IMR-90 (cell line): Measurements from ENCODE around the gene TEDC1. TPM values are rescaled to one million over a fixed set of nuclear protein-coding genes. Genes with fewer than 3 reads are reported as not detected.
A peak's percentile ranks its signal among the peaks of the same experiment; 100 is the strongest.

Experiments used
- ATAC-seq: fragments of 200-7000 bp; cut with Tn5 transposase; 2 replicates; pipeline ENCODE4 v1.9.1; 2020; ENCODE audit warnings: low read depth, mild to moderate bottlenecking, moderate library complexity
- BruUV-seq: library from RNA; stranded (reverse); fragments of 400-500 nt; replicated peaks from 2 replicates; lab custom pipeline; 2021; lab: Mats Ljungman, UMichigan
- CTCF ChIA-PET: fragments of 300-600 bp; formaldehyde crosslinking; extraction: SDS; loops from one replicate; lab custom pipeline; 2021; ENCODE audit warnings: antibody characterized with exemption; lab: Yijun Ruan, JAX
- POLR2A ChIA-PET: fragments of 300-600 bp; sonication (Branson Sonifier 250); formaldehyde crosslinking; loops from one replicate; lab custom pipeline; 2022; ENCODE audit warnings: antibody characterized with exemption; ENCODE audit not compliant: unreplicated experiment; lab: Charles Lee
- DNase-seq: peaks from one replicate; pipeline ENCODE4 v3.0.0; 2013
- H2AFZ ChIP-seq: replicated peaks from 2 replicates; pipeline ENCODE3; 2013; ENCODE audit warnings: low read length, mild to moderate bottlenecking; ENCODE audit not compliant: poor library complexity
- H2AK5ac ChIP-seq: 2 replicates; pipeline ENCODE4 v1.6.1; 2013; ENCODE audit warnings: low read depth, low read length, inconsistent platforms
- H2AK9ac ChIP-seq: replicated peaks from 2 replicates; pipeline ENCODE3; 2013; ENCODE audit warnings: mild to moderate bottlenecking, low read depth, low read length, moderate library complexity; ENCODE audit not compliant: poor library complexity
- H2BK120ac ChIP-seq: 2 replicates; pipeline ENCODE4 v1.6.1; 2013; ENCODE audit warnings: low read depth, low read length, inconsistent platforms
- H2BK15ac ChIP-seq: 3 replicates; pipeline ENCODE4 v1.6.1; 2013; ENCODE audit warnings: low read depth, low read length, inconsistent platforms
- H2BK20ac ChIP-seq: 2 replicates; pipeline ENCODE4 v1.6.1; 2013; ENCODE audit warnings: low read depth, mild to moderate bottlenecking, inconsistent platforms, low read length, moderate library complexity
- H2BK5ac ChIP-seq: 2 replicates; pipeline ENCODE4 v1.6.1; 2013; ENCODE audit warnings: mild to moderate bottlenecking, low read depth, low read length, inconsistent platforms; ENCODE audit not compliant: poor library complexity, severe bottlenecking
- H3K14ac ChIP-seq: replicated peaks from 2 replicates; pipeline ENCODE4 v1.6.1; 2013; ENCODE audit warnings: low read depth, low read length, inconsistent platforms
- H3K18ac ChIP-seq: 2 replicates; pipeline ENCODE4 v1.6.1; 2013; ENCODE audit warnings: low read depth, low read length, control low read depth
- H3K23ac ChIP-seq: 2 replicates; pipeline ENCODE4 v1.6.1; 2013; ENCODE audit warnings: low read depth, low read length, inconsistent platforms
- H3K27ac ChIP-seq: 2 replicates; pipeline ENCODE4 v1.5.1; 2013; ENCODE audit warnings: mild to moderate bottlenecking, control low read depth, low read length; ENCODE audit not compliant: insufficient read depth
- H3K27me3 ChIP-seq: 2 replicates; pipeline ENCODE4 v1.6.1; 2013; ENCODE audit warnings: low read length; ENCODE audit not compliant: control insufficient read depth, insufficient read depth
- H3K36me3 ChIP-seq: 2 replicates; pipeline ENCODE4 v1.6.1; 2013; ENCODE audit warnings: low read length, mixed read lengths; ENCODE audit not compliant: control insufficient read depth, insufficient read depth
- H3K4ac ChIP-seq: 2 replicates; pipeline ENCODE4 v1.6.1; 2013; ENCODE audit warnings: low read depth, low read length, inconsistent platforms
- H3K4me1 ChIP-seq: 2 replicates; pipeline ENCODE4 v1.6.1; 2013; ENCODE audit warnings: low read length, mixed read lengths; ENCODE audit not compliant: control insufficient read depth, insufficient read depth
- H3K4me2 ChIP-seq: 2 replicates; pipeline ENCODE4 v1.6.1; 2013; ENCODE audit warnings: low read depth, mild to moderate bottlenecking, control low read depth, low read length, moderate library complexity
- H3K4me3 ChIP-seq: 2 replicates; pipeline ENCODE4 v1.5.1; 2013; ENCODE audit warnings: low read depth, mild to moderate bottlenecking, control low read depth, low read length, moderate library complexity; ENCODE audit not compliant: insufficient read depth
- H3K56ac ChIP-seq: 2 replicates; pipeline ENCODE4 v1.6.1; 2013; ENCODE audit warnings: low read length, inconsistent platforms; ENCODE audit not compliant: insufficient read depth; ENCODE audit errors: extremely low read depth
- H3K79me1 ChIP-seq, 2 experiments: 2 replicates each; pipeline ENCODE4 v1.6.1; 2013; ENCODE audit warnings: low read length in 2 of 2, inconsistent platforms in 1 of 2, low read depth in 1 of 2
- H3K9ac ChIP-seq: 2 replicates; pipeline ENCODE4 v1.6.1; 2013; ENCODE audit warnings: low read depth, low read length, control low read depth
- H3K9me1 ChIP-seq: 2 replicates; pipeline ENCODE4 v1.6.1; 2013; ENCODE audit warnings: low read length, inconsistent platforms; ENCODE audit not compliant: insufficient read depth
- H3K9me3 ChIP-seq: 2 replicates; pipeline ENCODE4 v1.6.1; 2013; ENCODE audit warnings: low read length; ENCODE audit not compliant: control insufficient read depth, insufficient read depth
- H4K20me1 ChIP-seq: 2 replicates; pipeline ENCODE4 v1.6.1; 2013; ENCODE audit warnings: low read length, inconsistent platforms; ENCODE audit not compliant: insufficient read depth
- H4K5ac ChIP-seq: 2 replicates; pipeline ENCODE4 v1.6.1; 2013; ENCODE audit warnings: mild to moderate bottlenecking, low read depth, low read length, control low read depth
- H4K8ac ChIP-seq, 2 experiments: 2 replicates each; pipeline ENCODE4 v1.6.1; 2013; ENCODE audit warnings: low read depth in 2 of 2, low read length in 2 of 2, control low read depth in 1 of 2, inconsistent platforms in 1 of 2
- H4K91ac ChIP-seq: 2 replicates; pipeline ENCODE4 v1.6.1; 2013; ENCODE audit warnings: low read depth, low read length, inconsistent platforms; ENCODE audit not compliant: insufficient read depth
- CEBPB ChIP-seq: IDR thresholded peaks from 2 replicates; pipeline ENCODE4 v1.6.1; 2012; ENCODE audit warnings: low read depth, low read length, improper control_type of control experiment
- CHD1 ChIP-seq: IDR thresholded peaks from 2 replicates; pipeline ENCODE4 v1.6.1; 2012; ENCODE audit warnings: low read depth, low read length, improper control_type of control experiment
- CTCF ChIP-seq: conservative IDR thresholded peaks from 2 replicates; pipeline ENCODE4 v1.5.1; 2012; ENCODE audit warnings: mild to moderate bottlenecking, low read depth, low read length, improper control_type of control experiment
- FOS ChIP-seq: fragments of 150-350 bp; IDR thresholded peaks from 2 replicates; pipeline ENCODE4 v1.6.1; 2016; ENCODE audit warnings: low read depth, low read length
- MXI1 ChIP-seq: IDR thresholded peaks from 2 replicates; pipeline ENCODE4 v1.6.1; 2012; ENCODE audit warnings: low read depth, mild to moderate bottlenecking, low read length, moderate library complexity, borderline replicate concordance
- POLR2A ChIP-seq: IDR thresholded peaks from 2 replicates; pipeline ENCODE4 v1.6.1; 2012; ENCODE audit warnings: mild to moderate bottlenecking, low read depth, low read length
- RAD21 ChIP-seq: IDR thresholded peaks from 2 replicates; pipeline ENCODE4 v1.6.1; 2012; ENCODE audit warnings: low read length, improper control_type of control experiment
- SMC3 ChIP-seq: fragments of 150-350 bp; IDR thresholded peaks from 2 replicates; pipeline ENCODE4 v1.6.1; 2016; ENCODE audit warnings: low read depth, mild to moderate bottlenecking, antibody characterized with exemption, low read length, moderate library complexity
- WGBS, 2 experiments: methylation state at CpG; one replicate each; pipeline versions ENCODE4 v1.1.5 to v1.1.7; 2013; ENCODE audit warnings: missing lambda C conversion rate in 2 of 2; ENCODE audit not compliant: insufficient read length in 1 of 2; ENCODE audit errors: extremely low coverage in 2 of 2; 5-methylcytosine and 5-hydroxymethylcytosine counted together
- dilution Hi-C: fragments of 300-500 bp; cut with HindIII; formaldehyde crosslinking; loops from one replicate; pipeline ENCODE4 v1.14.3; 2018; ENCODE audit warnings: low sequenced_read_pairs; ENCODE audit not compliant: unreplicated experiment
- in situ Hi-C: fragments of 300-500 bp; cut with MboI; formaldehyde crosslinking; loops from 3 replicates; pipeline ENCODE4 v1.14.3; 2019; ENCODE audit warnings: low sequenced_read_pairs, inconsistent platforms, mixed read lengths
- intact Hi-C: fragments of 100-400 bp; cut with micrococcal nuclease; formaldehyde crosslinking; loops from 2 replicates; pipeline ENCODE4 v1.10.0; 2022
- polyA plus RNA-seq, 3 experiments: library from polyadenylated mRNA; depleted of rRNA; stranded (reverse); fragments of >200 nt; gene quantifications; 2 replicates each; pipeline ENCODE4 v1.2.3, GENCODE V29; 2012; ENCODE audit warnings: low replicate concordance in 1 of 3
- total RNA-seq: library from RNA; depleted of rRNA; stranded (reverse); fragments of >200 nt; gene quantifications from 2 replicates; pipeline ENCODE4 v1.2.3, GENCODE V29; 2012
- TF ChIP-seq, protein P1 (sequence below): fragments of 150-350 bp; IDR thresholded peaks from 2 replicates; pipeline ENCODE4 v1.6.1; 2017; ENCODE audit warnings: mild to moderate bottlenecking, antibody characterized with exemption, low read length, low read depth

Gene TEDC1
- total and polyA plus RNA-seq, 2 of the 4 experiments (the other 2 are of a cell fraction): 5.7 to 6.4 TPM

DNA sequence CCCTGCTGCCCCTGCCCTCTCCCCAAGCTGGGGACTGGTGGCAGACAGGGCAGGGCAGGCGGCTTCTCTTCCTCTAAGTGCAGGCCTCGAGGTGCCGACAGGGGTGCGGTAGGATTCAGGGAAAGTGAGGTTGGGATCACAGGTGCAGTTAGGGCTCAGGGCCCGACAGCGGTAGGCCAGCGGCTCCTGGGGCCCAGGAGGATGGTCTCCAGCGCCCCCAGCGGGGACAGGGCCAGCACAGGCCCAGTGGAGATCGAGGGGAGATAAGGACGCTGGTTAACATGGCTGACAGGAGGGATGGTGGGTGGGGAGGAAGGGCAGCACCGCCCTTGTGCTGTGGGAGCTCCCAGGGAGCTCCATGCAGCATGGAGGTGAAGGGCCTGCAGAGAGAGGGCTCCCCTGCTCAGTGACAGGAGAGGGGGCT is 5.3 kb upstream of the TEDC1 start:
- POLR2A ChIA-PET: no interaction called here
- dilution Hi-C loops: no loop called here

More for the DNA sequence above, 5.3 kb upstream of the TEDC1 start:
- no peak overlapping the region for H3K4me2 ChIP-seq
- H3K23ac ChIP-seq: no peak overlapping the region
- TF ChIP-seq POLR2A (no peak), CEBPB (no peak), RAD21 (peak; percentile 35; the same call in 1 of the 2 replicates), CHD1 (no peak), MXI1 (no peak), CTCF (peak; percentile 28; the same call in 1 of the 2 replicates), FOS (no peak), SMC3 (no peak)
- TF ChIP-seq, protein P1, sequence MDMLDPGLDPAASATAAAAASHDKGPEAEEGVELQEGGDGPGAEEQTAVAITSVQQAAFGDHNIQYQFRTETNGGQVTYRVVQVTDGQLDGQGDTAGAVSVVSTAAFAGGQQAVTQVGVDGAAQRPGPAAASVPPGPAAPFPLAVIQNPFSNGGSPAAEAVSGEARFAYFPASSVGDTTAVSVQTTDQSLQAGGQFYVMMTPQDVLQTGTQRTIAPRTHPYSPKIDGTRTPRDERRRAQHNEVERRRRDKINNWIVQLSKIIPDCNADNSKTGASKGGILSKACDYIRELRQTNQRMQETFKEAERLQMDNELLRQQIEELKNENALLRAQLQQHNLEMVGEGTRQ: no peak
- H4K20me1 ChIP-seq: no peaks in the 10 kb centered on the region; the same call in 1 of the 2 replicates
- no peak overlapping the region for H3K9ac ChIP-seq
- H4K91ac ChIP-seq: no peak overlapping the region
- H2AK5ac ChIP-seq: no peak overlapping the region
- no peaks in the 10 kb centered on the region for H3K9me3 ChIP-seq
- no peak overlapping the region for H3K4me3 ChIP-seq
- H2AFZ ChIP-seq: peak overlapping the region; percentile 53
- no peak overlapping the region for H4K5ac ChIP-seq
- H2BK120ac ChIP-seq: no peak overlapping the region
- H3K27me3 ChIP-seq: peaks cover 25% of the 10 kb centered on the region; the same call in 1 of the 2 replicates
- H4K8ac ChIP-seq: no peak overlapping the region
- peaks cover 6% of the 10 kb centered on the region for H3K9me1 ChIP-seq
- CTCF ChIA-PET: interaction anchor here (1.0 kb wide), 1 partner anchor 16 kb away, joined by 3 read pairs; no protein-coding TSS in a partner anchor
- no peak overlapping the region for H3K56ac ChIP-seq
- no peak overlapping the region for H2AK9ac ChIP-seq
- in situ Hi-C loops (no loop called here), intact Hi-C loops (no loop called here)
- no TSS peak for BruUV-seq
- H2BK20ac ChIP-seq: no peak overlapping the region
- DNase-seq (no peak), ATAC-seq (no peak)
- 100% methylated on average over 2 of the region's 12 CpGs; no CpG with 5 or more reads in 1 of the 2 experiments for WGBS, 2 experiments
- no peak overlapping the region for H2BK15ac ChIP-seq
- no peak overlapping the region for H2BK5ac ChIP-seq
- H3K36me3 ChIP-seq: no peaks in the 10 kb centered on the region
- no peak overlapping the region for H3K14ac ChIP-seq
- no peak overlapping the region for H3K27ac ChIP-seq
- H3K4me1 ChIP-seq: peaks cover 13% of the 10 kb centered on the region
- H3K4ac ChIP-seq: no peak overlapping the region
- no peaks in the 10 kb centered on the region; a peak in 1 of 4 replicates for H3K79me1 ChIP-seq
- H3K18ac ChIP-seq: no peak overlapping the region
